OCI-LY7 (cell line): ENCODE data around the gene CCHCR1. TPM values are rescaled to one million over a fixed set of nuclear protein-coding genes. Genes with fewer than 3 reads are reported as not detected.

Experiments
- BruUV-seq: library from RNA; stranded (reverse); fragments of 400-500 nt; replicated peaks from 2 replicates; lab custom pipeline; 2021; lab: Mats Ljungman, UMichigan
- CTCF ChIA-PET: fragments of 300-600 bp; sonication (Branson Sonifier 250); formaldehyde crosslinking; loops from one replicate; lab custom pipeline; 2022; ENCODE audit warnings: antibody characterized with exemption; ENCODE audit not compliant: unreplicated experiment; lab: Charles Lee
- POLR2A ChIA-PET: fragments of 300-600 bp; sonication (Branson Sonifier 250); formaldehyde crosslinking; loops from one replicate; lab custom pipeline; 2022; ENCODE audit warnings: antibody characterized with exemption; lab: Charles Lee
- DNase-seq: peaks from one replicate; pipeline ENCODE4 v3.0.0-alpha.2; 2015; ENCODE audit warnings: low spot score
- H2AFZ ChIP-seq: fragments of 200-600 bp; sonication (generic), shearing (Covaris generic); 2 replicates; pipeline ENCODE4 v1.6.1; 2014; ENCODE audit warnings: mild to moderate bottlenecking, antibody characterized with exemption, low read length, moderate library complexity
- H3K27ac ChIP-seq: fragments of 200-600 bp; sonication (generic); 2 replicates; pipeline ENCODE4 v1.5.1; 2014; ENCODE audit warnings: mixed run types, low read depth, mild to moderate bottlenecking, moderate library complexity, low read length, inconsistent platforms; ENCODE audit not compliant: poor library complexity, severe bottlenecking
- H3K36me3 ChIP-seq: fragments of 200-600 bp; sonication (generic); 2 replicates; pipeline ENCODE4 v1.6.1; 2014; ENCODE audit warnings: mild to moderate bottlenecking, antibody characterized with exemption, low read length, moderate library complexity, mixed read lengths; ENCODE audit not compliant: insufficient read depth
- H3K4me1 ChIP-seq: fragments of 200-600 bp; sonication (generic); 2 replicates; pipeline ENCODE4 v1.5.1; 2014; ENCODE audit warnings: mild to moderate bottlenecking, low read length; ENCODE audit not compliant: insufficient read depth, poor library complexity, severe bottlenecking
- H3K4me2 ChIP-seq: fragments of 200-600 bp; sonication (generic); 2 replicates; pipeline ENCODE4 v1.6.1; 2014; ENCODE audit warnings: mild to moderate bottlenecking, low read length
- H3K4me3 ChIP-seq: fragments of 200-600 bp; sonication (generic); 2 replicates; pipeline ENCODE4 v1.5.1; 2014; ENCODE audit warnings: mild to moderate bottlenecking, low read depth, low read length; ENCODE audit not compliant: poor library complexity, severe bottlenecking
- H3K79me2 ChIP-seq: fragments of 200-600 bp; sonication (generic); 2 replicates; pipeline ENCODE4 v1.6.1; 2016; ENCODE audit warnings: low read depth, mild to moderate bottlenecking, low read length, moderate library complexity, mixed read lengths; ENCODE audit not compliant: insufficient read depth
- H3K9me2 ChIP-seq: fragments of 200-600 bp; sonication (generic); 2 replicates; pipeline ENCODE4 v1.6.1; 2016; ENCODE audit warnings: mild to moderate bottlenecking, low read length, mixed read lengths; ENCODE audit not compliant: insufficient read depth
- H3K9me3 ChIP-seq: fragments of 200-600 bp; sonication (generic); 2 replicates; pipeline ENCODE4 v1.6.1; 2014; ENCODE audit warnings: mild to moderate bottlenecking, mixed run types, low read length, mixed read lengths
- H4K20me1 ChIP-seq: fragments of 200-600 bp; sonication (generic); 2 replicates; pipeline ENCODE4 v1.6.1; 2014; ENCODE audit warnings: mild to moderate bottlenecking, antibody characterized with exemption, low read length, moderate library complexity, mixed read lengths; ENCODE audit not compliant: insufficient read depth
- CTCF ChIP-seq: fragments of 200-600 bp; sonication (generic); conservative IDR thresholded peaks from 2 replicates; pipeline ENCODE4 v1.5.1; 2014; ENCODE audit warnings: mild to moderate bottlenecking, antibody characterized with exemption, low read length, moderate library complexity, mixed read lengths
- EZH2phosphoT487 ChIP-seq: fragments of 200-600 bp; sonication (generic); IDR thresholded peaks from 2 replicates; pipeline ENCODE4 v1.6.1; 2018; ENCODE audit warnings: low read depth, borderline replicate concordance, mild to moderate bottlenecking, mixed run types, antibody characterized with exemption, low read length, moderate library complexity, mixed read lengths
- intact Hi-C: fragments of 100-400 bp; cut with micrococcal nuclease; formaldehyde crosslinking; loops from one replicate; pipeline ENCODE4 v1.10.0; 2022; ENCODE audit not compliant: unreplicated experiment
- total RNA-seq, 2 experiments: library from RNA; depleted of rRNA in 1 of 2; stranded (reverse); fragments of >200 nt in 1 of 2; shearing (Covaris generic) in 1 of 2; gene quantifications; 2 replicates each; pipeline ENCODE4 v1.2.3, GENCODE V29; 2014 to 2022

CCHCR1 gene
- total RNA-seq, 2 experiments from 2014 or later: 23.9 to 33.0 TPM

- no peaks in the 10 kb centered on the region for H4K20me1 ChIP-seq
- no peak for TF ChIP-seq CTCF
- TF ChIP-seq EZH2phosphoT487: no peak
- no peak overlapping the region for H3K4me3 ChIP-seq
- no TSS peak for BruUV-seq
- intact Hi-C loops: no loop called here
- H3K36me3 ChIP-seq: no peaks in the 10 kb centered on the region
- DNase-seq: no peak
- H3K27ac ChIP-seq: no peak overlapping the region
- H2AFZ ChIP-seq: no peak overlapping the region
- ChIA-PET POLR2A (interaction anchor here (0.6 kb wide), 1 partner anchor 118 kb away, joined by 3 read pairs; no protein-coding TSS in a partner anchor), CTCF (no interaction called here)
- H3K9me2 ChIP-seq: no peaks in the 10 kb centered on the region
- H3K4me2 ChIP-seq: no peak overlapping the region
- no peaks in the 10 kb centered on the region for H3K79me2 ChIP-seq
- no peaks in the 10 kb centered on the region for H3K9me3 ChIP-seq
- H3K4me1 ChIP-seq: peaks cover 5% of the 10 kb centered on the region
These were observed 15.8 kb upstream of the CCHCR1 start for GRCh38 chr6:31173406-31173805.

- Histone ChIP-seq H3K4me2 (no peak overlapping the region), H3K79me2 (no peaks in the 10 kb centered on the region), H3K27ac (no peak overlapping the region), H3K4me3 (no peak overlapping the region), H4K20me1 (no peaks in the 10 kb centered on the region), H3K9me3 (no peaks in the 10 kb centered on the region), H3K4me1 (peaks cover under 1% of the 10 kb centered on the region), H3K9me2 (no peaks in the 10 kb centered on the region), H3K36me3 (no peaks in the 10 kb centered on the region), H2AFZ (no peak overlapping the region)
- TF ChIP-seq CTCF (no peak), EZH2phosphoT487 (no peak)
- ChIA-PET CTCF (no interaction called here), POLR2A (interaction anchor here (0.6 kb wide), 1 partner anchor 193 kb away, joined by 4 read pairs; no protein-coding TSS in a partner anchor)
- no peak for DNase-seq
- intact Hi-C loops: no loop called here
- no TSS peak for BruUV-seq
These were observed 15.4 kb upstream of the CCHCR1 start for GRCh38 chr6:31172973-31173384.

DNA sequence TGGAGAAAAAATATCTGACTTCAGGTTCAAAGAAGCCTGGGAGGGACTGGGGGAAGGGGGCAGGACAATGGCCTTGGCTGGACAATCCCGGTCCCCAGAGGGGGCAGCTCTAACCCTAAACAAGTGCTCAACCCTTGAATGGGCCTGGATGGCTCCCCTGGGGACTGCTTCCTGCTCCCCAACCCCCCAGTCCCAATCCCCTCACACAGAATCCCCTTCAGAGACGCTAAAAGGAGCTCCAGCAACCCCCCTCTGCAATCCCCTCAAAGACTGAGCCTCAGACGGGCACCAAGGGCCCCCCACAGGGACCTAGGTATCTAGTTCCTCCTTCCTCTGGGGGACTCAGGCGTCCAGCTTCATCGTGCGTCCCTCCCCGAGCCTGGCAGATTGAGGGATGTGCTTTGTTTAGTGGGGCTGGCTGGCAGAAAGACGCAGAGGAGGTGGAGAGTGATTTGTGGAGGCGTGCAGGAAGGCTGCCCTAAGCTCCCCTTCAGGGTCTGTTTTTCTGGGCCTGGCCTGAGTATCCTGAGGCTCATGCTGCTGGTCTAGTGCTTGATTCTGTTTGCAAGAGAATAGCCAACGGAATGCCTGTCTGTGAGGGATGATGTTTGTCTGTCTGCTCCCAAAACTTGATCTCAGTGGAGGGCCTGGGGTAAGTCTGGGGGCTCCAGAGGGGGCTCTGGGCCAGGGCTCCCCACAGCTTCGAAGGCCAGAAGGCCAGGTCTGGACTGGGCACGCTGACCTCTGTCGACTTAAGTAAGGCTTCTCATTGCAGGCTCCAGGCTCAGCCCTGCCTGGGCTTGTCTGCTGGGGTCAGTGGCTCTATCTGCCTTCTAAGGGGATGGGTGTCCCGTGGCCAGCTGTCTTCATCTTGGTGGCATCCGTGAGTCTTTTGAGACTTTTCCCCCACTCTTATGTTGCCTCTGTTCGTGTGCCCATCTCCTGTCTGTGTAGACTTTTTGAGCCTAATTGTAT lies 14.6 kb upstream of the CCHCR1 start:
- H3K27ac ChIP-seq: no peak overlapping the region
- TF ChIP-seq EZH2phosphoT487: no peak
- no peak for TF ChIP-seq CTCF
- no peaks in the 10 kb centered on the region for H3K36me3 ChIP-seq
- no peaks in the 10 kb centered on the region for H3K9me2 ChIP-seq
- no peaks in the 10 kb centered on the region for H3K79me2 ChIP-seq
- POLR2A ChIA-PET: interaction anchor here (0.6 kb wide), 1 partner anchor 192 kb away, joined by 4 read pairs; no protein-coding TSS in a partner anchor
- no peaks in the 10 kb centered on the region for H3K4me1 ChIP-seq
- intact Hi-C loops: no loop called here
- DNase-seq: no peak
- no peaks in the 10 kb centered on the region for H3K9me3 ChIP-seq
- CTCF ChIA-PET: no interaction called here
- H3K4me3 ChIP-seq: no peak overlapping the region
- no peak overlapping the region for H2AFZ ChIP-seq
- no TSS peak for BruUV-seq
- no peak overlapping the region for H3K4me2 ChIP-seq
- no peaks in the 10 kb centered on the region for H4K20me1 ChIP-seq
